Measurements from ENCODE around the gene TXN2. TPM values are rescaled to one million over a fixed set of nuclear protein-coding genes. Genes with fewer than 3 reads are reported as not detected.

The TXN2 gene
- total and polyA plus RNA-seq, 2 donors (not counting 1 experiment from before 2014, with no cell fraction given) = 39.6 to 54.6 TPM

DNA sequence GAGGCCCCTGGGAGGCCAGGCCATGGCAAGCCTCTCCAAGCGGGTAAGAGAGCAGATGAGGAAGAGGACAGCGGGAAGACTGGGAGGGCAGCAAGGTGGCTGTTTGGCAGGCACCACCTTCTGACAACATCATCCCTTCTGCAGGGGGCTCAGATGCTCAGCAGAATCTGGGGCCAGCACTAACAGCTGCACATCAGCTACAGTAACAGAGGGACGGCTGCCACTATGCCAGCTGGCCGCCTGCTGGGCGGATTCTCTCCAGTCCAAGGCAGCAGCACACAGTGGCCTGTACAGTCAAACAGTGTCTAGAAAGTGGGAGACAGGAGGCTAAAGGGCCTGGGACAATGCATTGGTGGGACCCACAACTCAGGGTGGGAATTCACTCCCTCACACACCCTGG, 10.7 kb upstream of the TXN2 start:
- Histone ChIP-seq H3K4me1 (ENCODE audit: control insufficient read depth in 2 of 2, insufficient read depth in 2 of 2, low read length in 2 of 2) (peaks cover 27 to 35% of the 10 kb centered on the region in 2 donors), H3K4me3 (ENCODE audit: control extremely low read depth in 1 of 5, extremely low read depth in 1 of 5, insufficient read depth in 1 of 5, low read depth in 2 of 5, low read length in 4 of 5) (no peak overlapping the region), H3K9ac (ENCODE audit: low read length) (no peak overlapping the region), H3K9me3 (ENCODE audit: control extremely low read depth in 1 of 3, control insufficient read depth in 2 of 3, insufficient read depth in 1 of 3, low read length in 2 of 3) (peaks cover 0 to under 1% (median 0%) of the 10 kb centered on the region in 3 donors), H3K79me2 (ENCODE audit: control insufficient read depth, insufficient read depth, low read length) (no peaks in the 10 kb centered on the region), H2AFZ (ENCODE audit: insufficient read depth, low read depth, low read length, poor library complexity, severe bottlenecking) (no peak overlapping the region), H3K27ac (ENCODE audit: low read length in 2 of 2) (no peak overlapping the region), H3K27me3 (replicated peaks in 1 of 4; ENCODE audit: control extremely low read depth in 1 of 4, control insufficient read depth in 3 of 4, insufficient read depth in 4 of 4, low read length in 3 of 4) (no peaks in the 10 kb centered on the region), H3K36me3 (replicated peaks in 1 of 2; ENCODE audit: control extremely low read depth in 1 of 2, control insufficient read depth in 1 of 2, extremely low read depth in 1 of 2, insufficient read depth in 2 of 2, low read length in 1 of 2) (no peaks in the 10 kb centered on the region), H4K20me1 (ENCODE audit: control insufficient read depth, insufficient read depth, low read length, poor library complexity, severe bottlenecking) (no peaks in the 10 kb centered on the region), H3K4me2 (replicated peaks; ENCODE audit: low read depth, low read length, poor library complexity, severe bottlenecking) (peak overlapping the region; percentile 46)
- ATAC-seq (ENCODE audit: low read depth) (no peak), DNase-seq (no peak)
- intact Hi-C loops (cut with micrococcal nuclease) = no loop called here
- Mint-ChIP-seq H3K9me3 (ENCODE audit: insufficient read depth) (no peaks in the 10 kb centered on the region), H3K4me3 (peak overlapping the region; percentile 18), H3K4me1 (peaks cover 24% of the 10 kb centered on the region), H3K27me3 (no peaks in the 10 kb centered on the region), H3K27ac (peak overlapping the region; percentile 28)
- WGBS (ENCODE audit: insufficient coverage) = 100% methylated on average over 3 of the region's 5 CpGs
- CTCF ChIA-PET = interaction anchor here (1.6 to 29.7 kb wide), 4 partner anchors 18 to 214 kb away, joined by 5 to 607 read pairs (median 13); no protein-coding TSS in a partner anchor
- TF ChIP-seq CTCF (IDR thresholded peaks at IDR 0.05) = no peak
- TF ChIP-seq EZH2 (IDR thresholded peaks at IDR 0.05; ENCODE audit: borderline replicate concordance, insufficient read depth, low read depth, low read length, poor library complexity, severe bottlenecking) = no peak
- POLR2A ChIA-PET = no interaction called here

DNA sequence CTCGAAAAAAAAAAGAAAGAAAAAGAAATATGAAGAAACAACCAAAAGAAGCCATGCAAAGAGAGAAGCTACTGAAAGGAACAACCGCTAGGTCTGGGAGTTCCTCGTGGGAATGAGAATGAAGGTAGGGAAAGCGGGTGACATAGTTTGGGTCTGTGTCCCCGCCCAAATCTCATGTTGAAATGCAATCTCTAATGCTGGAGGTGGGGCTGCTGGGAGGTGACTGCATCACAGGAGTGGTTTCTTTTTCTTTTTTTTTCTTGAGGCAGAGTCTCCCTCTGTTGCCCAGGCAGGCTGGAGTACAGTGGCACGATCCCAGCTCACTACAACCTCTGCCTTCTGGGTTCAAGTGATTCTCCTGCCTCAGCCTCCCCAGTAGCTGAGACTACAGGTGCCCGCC, 9.7 kb upstream of the TXN2 start:
- Histone ChIP-seq H3K79me2 (ENCODE audit: control insufficient read depth, insufficient read depth, low read length) (no peaks in the 10 kb centered on the region), H3K27me3 (replicated peaks in 1 of 4; ENCODE audit: control extremely low read depth in 1 of 4, control insufficient read depth in 3 of 4, insufficient read depth in 4 of 4, low read length in 3 of 4) (no peaks in the 10 kb centered on the region), H3K9ac (ENCODE audit: low read length) (no peak overlapping the region), H3K4me2 (replicated peaks; ENCODE audit: low read depth, low read length, poor library complexity, severe bottlenecking) (no peak overlapping the region), H3K9me3 (ENCODE audit: control extremely low read depth in 1 of 3, control insufficient read depth in 2 of 3, insufficient read depth in 1 of 3, low read length in 2 of 3) (peaks cover 0 to 4% (median 0%) of the 10 kb centered on the region in 3 donors), H4K20me1 (ENCODE audit: control insufficient read depth, insufficient read depth, low read length, poor library complexity, severe bottlenecking) (no peaks in the 10 kb centered on the region), H3K27ac (ENCODE audit: low read length in 2 of 2) (no peak overlapping the region), H3K4me1 (ENCODE audit: control insufficient read depth in 2 of 2, insufficient read depth in 2 of 2, low read length in 2 of 2) (peaks cover 27 to 35% of the 10 kb centered on the region in 2 donors), H2AFZ (ENCODE audit: insufficient read depth, low read depth, low read length, poor library complexity, severe bottlenecking) (no peak overlapping the region), H3K36me3 (replicated peaks in 1 of 2; ENCODE audit: control extremely low read depth in 1 of 2, control insufficient read depth in 1 of 2, extremely low read depth in 1 of 2, insufficient read depth in 2 of 2, low read length in 1 of 2) (no peaks in the 10 kb centered on the region), H3K4me3 (ENCODE audit: control extremely low read depth in 1 of 5, extremely low read depth in 1 of 5, insufficient read depth in 1 of 5, low read depth in 2 of 5, low read length in 4 of 5) (no peak overlapping the region)
- Mint-ChIP-seq H3K27me3 (no peaks in the 10 kb centered on the region), H3K27ac (no peak overlapping the region), H3K4me1 (peaks cover 27% of the 10 kb centered on the region), H3K4me3 (no peak overlapping the region), H3K9me3 (ENCODE audit: insufficient read depth) (no peaks in the 10 kb centered on the region)
- TF ChIP-seq CTCF (IDR thresholded peaks at IDR 0.05) (no peak), EZH2 (IDR thresholded peaks at IDR 0.05; ENCODE audit: borderline replicate concordance, insufficient read depth, low read depth, low read length, poor library complexity, severe bottlenecking) (no peak)
- 97% methylated on average over 3 of the region's 7 CpGs for WGBS (ENCODE audit: insufficient coverage)
- ChIA-PET POLR2A (interaction anchor here (1.2 kb wide), 1 partner anchor 16 kb away, joined by 3 read pairs; the partner anchor contains the start of gene FOXRED2), CTCF (interaction anchor here (1.7 to 29.7 kb wide), 2 partner anchors 187 to 213 kb away, joined by 5 to 607 read pairs; no protein-coding TSS in a partner anchor)
- intact Hi-C loops (cut with micrococcal nuclease) = no loop called here
- ATAC-seq (ENCODE audit: low read depth) (no peak), DNase-seq (no peak)

Data from B cell (primary cell).